Endothelial cell of umbilical vein (primary cell): Measurements from ENCODE around the gene PCDHGA12. TPM values are rescaled to one million over a fixed set of nuclear protein-coding genes. Genes with fewer than 3 reads are reported as not detected.

ENCODE experiments used
- BruUV-seq: library from RNA; stranded (reverse); fragments of 400-500 nt; replicated peaks from 2 replicates; lab custom pipeline; 2021; lab: Mats Ljungman, UMichigan
- CTCF ChIA-PET: fragments of 300-600, 350-600 bp; sonication (Branson Sonifier 250); formaldehyde crosslinking; loops from one replicate; lab custom pipeline; 2021; ENCODE audit warnings: antibody characterized with exemption, inconsistent platforms; lab: Charles Lee
- POLR2A ChIA-PET: fragments of 300-600, 350-600 bp; sonication (Branson Sonifier 250); formaldehyde crosslinking; loops from one replicate; lab custom pipeline; 2021; ENCODE audit warnings: antibody characterized with exemption, inconsistent platforms; lab: Charles Lee
- DNase-seq: peaks from one replicate; pipeline ENCODE4 v3.0.0-alpha.2; 2011; ENCODE audit warnings: low read depth, low spot score
- FAIRE-seq: peaks from 2 replicates; lab custom pipeline; 2011; peaks lifted over from hg19 to GRCh38; lab: Jason Lieb, UNC
- H2AFZ ChIP-seq: 2 replicates; pipeline ENCODE4 v1.6.0; 2012; ENCODE audit warnings: low read depth, low read length, control low read depth, inconsistent platforms
- H3K27ac ChIP-seq: 2 replicates; pipeline ENCODE4 v1.5.1; 2011; ENCODE audit warnings: low read depth, mild to moderate bottlenecking, control low read depth, low read length, moderate library complexity; ENCODE audit not compliant: insufficient read depth
- H3K27me3 ChIP-seq, 2 experiments: 2 replicates each; pipeline versions ENCODE4 v1.6.0 to v1.6.1; 2011; ENCODE audit warnings: low read length in 2 of 2, mixed read lengths in 1 of 2; ENCODE audit not compliant: control insufficient read depth in 2 of 2, insufficient read depth in 2 of 2
- H3K36me3 ChIP-seq, 2 experiments: 2 replicates in 1 of 2; 3 replicates in 1 of 2; pipeline ENCODE4 v1.5.1; 2011; ENCODE audit warnings: low read length in 2 of 2, mild to moderate bottlenecking in 1 of 2, moderate library complexity in 1 of 2; ENCODE audit not compliant: control insufficient read depth in 2 of 2, insufficient read depth in 2 of 2; ENCODE audit errors: extremely low read depth in 1 of 2
- H3K4me1 ChIP-seq: 3 replicates; pipeline ENCODE4 v1.5.1; 2011; ENCODE audit warnings: mild to moderate bottlenecking, low read length; ENCODE audit not compliant: control insufficient read depth, insufficient read depth; ENCODE audit errors: extremely low read depth
- H3K4me2 ChIP-seq: 2 replicates; pipeline ENCODE4 v1.6.1; 2011; ENCODE audit warnings: low read length, control low read depth, mixed read lengths; ENCODE audit not compliant: insufficient read depth
- H3K4me3 ChIP-seq, 3 experiments: fragments of 200-600 bp in 1 of 3; sonication (generic), shearing (Covaris generic) in 1 of 3; replicated peaks in 1 of 3; 2 replicates each; pipeline ENCODE4 v1.5.1; 2011 to 2016; ENCODE audit warnings: control low read depth in 3 of 3, low read length in 3 of 3, mild to moderate bottlenecking in 2 of 3, inconsistent platforms in 1 of 3, low read depth in 1 of 3, moderate library complexity in 1 of 3; ENCODE audit not compliant: insufficient read depth in 1 of 3
- H3K79me2 ChIP-seq: 2 replicates; pipeline ENCODE4 v1.6.0; 2012; ENCODE audit warnings: low read length, inconsistent platforms; ENCODE audit not compliant: control insufficient read depth, insufficient read depth
- H3K9ac ChIP-seq: replicated peaks from 2 replicates; pipeline ENCODE3; 2011; ENCODE audit warnings: low read length, control low read depth; ENCODE audit not compliant: insufficient read depth; ENCODE audit errors: extremely low read depth
- H3K9me1 ChIP-seq: replicated peaks from 3 replicates; pipeline ENCODE4 v1.6.0; 2011; ENCODE audit warnings: mild to moderate bottlenecking, low read length; ENCODE audit not compliant: control insufficient read depth, insufficient read depth; ENCODE audit errors: extremely low read depth
- H3K9me3 ChIP-seq: replicated peaks from 2 replicates; pipeline ENCODE4 v1.5.1; 2012; ENCODE audit warnings: low read length, inconsistent platforms; ENCODE audit not compliant: control insufficient read depth, insufficient read depth
- H4K20me1 ChIP-seq: replicated peaks from 2 replicates; pipeline ENCODE3; 2011; ENCODE audit warnings: mild to moderate bottlenecking, low read length; ENCODE audit not compliant: control insufficient read depth, insufficient read depth; ENCODE audit errors: extremely low read depth
- CTCF ChIP-seq, 2 donors: IDR thresholded peaks; 1 replicate in 1 of 2; 2 replicates in 1 of 2; pipeline ENCODE4 v1.5.1; 2011; ENCODE audit warnings: low read length in 2 of 2, mild to moderate bottlenecking in 2 of 2, moderate library complexity in 2 of 2, control low read depth in 1 of 2, inconsistent platforms in 1 of 2, low read depth in 1 of 2; ENCODE audit not compliant: insufficient read depth in 1 of 2; ENCODE audit errors: extremely low read depth in 1 of 2
- EZH2 ChIP-seq: IDR thresholded peaks from 2 replicates; pipeline ENCODE4 v1.6.1; 2012; ENCODE audit warnings: borderline replicate concordance, low read depth, mild to moderate bottlenecking, moderate library complexity, low read length, inconsistent platforms; ENCODE audit not compliant: severe bottlenecking
- FOS ChIP-seq: IDR thresholded peaks from 2 replicates; pipeline ENCODE4 v1.6.1; 2011; ENCODE audit warnings: mild to moderate bottlenecking, low read length, moderate library complexity, borderline replicate concordance; ENCODE audit not compliant: insufficient read depth
- GATA2 ChIP-seq: IDR thresholded peaks from 2 replicates; pipeline ENCODE4 v1.7.0; 2011; ENCODE audit warnings: low read depth, mild to moderate bottlenecking, moderate library complexity, mixed read lengths, low read length; ENCODE audit not compliant: insufficient read length, insufficient read depth
- JUN ChIP-seq: IDR thresholded peaks from 2 replicates; pipeline ENCODE4 v1.6.1; 2011; ENCODE audit warnings: borderline replicate concordance, low read depth; ENCODE audit not compliant: insufficient read length, insufficient read depth
- MAX ChIP-seq: IDR thresholded peaks from 2 replicates; pipeline ENCODE4 v1.6.1; 2011; ENCODE audit not compliant: insufficient read depth, insufficient read length
- MYC ChIP-seq: IDR thresholded peaks from one replicate; pipeline ENCODE4 v1.6.1; 2011; ENCODE audit warnings: mild to moderate bottlenecking, low read depth, low read length
- POLR2A ChIP-seq: IDR thresholded peaks from 2 replicates; pipeline ENCODE4 v1.6.1; 2012; ENCODE audit warnings: low read depth, mild to moderate bottlenecking, control low read depth, low read length
- POLR2AphosphoS5 ChIP-seq: IDR thresholded peaks from 2 replicates; pipeline ENCODE4 v1.6.1; 2012; ENCODE audit warnings: low read depth, mild to moderate bottlenecking, control low read depth, low read length, moderate library complexity; ENCODE audit not compliant: insufficient read depth
- dilution Hi-C: fragments of 300-500 bp; cut with MboI; formaldehyde crosslinking; loops from one replicate; pipeline ENCODE4 v1.15.0; 2019; ENCODE audit warnings: low sequenced_read_pairs; ENCODE audit not compliant: extremely low pct_ligation_motif_present
- intact Hi-C: fragments of 100-400 bp; cut with micrococcal nuclease; formaldehyde crosslinking; loops from one replicate; pipeline ENCODE4 v1.10.0; 2022
- polyA plus RNA-seq, 4 experiments: library from polyadenylated mRNA; depleted of rRNA in 3 of 4; stranded (reverse) in 3 of 4; unstranded in 1 of 4; fragments of >200 nt; gene quantifications; 2 replicates each; pipeline versions ENCODE4 v1.2.1 to v1.2.3, GENCODE V29; 2011 to 2012; ENCODE audit warnings: missing spikeins in 1 of 4
- total RNA-seq: library from RNA; stranded (reverse); gene quantifications from 2 replicates; pipeline ENCODE4 v1.2.3, GENCODE V29; 2021

PCDHGA12 gene
- total and polyA plus RNA-seq, 2 donors (not counting 3 experiments of a cell fraction or from before 2014, with no cell fraction given), result 4.2 to 9.9 TPM

- H3K79me2 ChIP-seq, result no peaks in the 10 kb centered on the region
- H3K9ac ChIP-seq, result no peak overlapping the region
- no TSS peak for BruUV-seq
- no peaks in the 10 kb centered on the region for H3K9me3 ChIP-seq
- H3K4me1 ChIP-seq, result no peaks in the 10 kb centered on the region
- no peak for DNase-seq
- H2AFZ ChIP-seq, result no peak overlapping the region
- CTCF ChIA-PET, result interaction anchor here (2.6 kb wide), 1 partner anchor 10 kb away, joined by 16 read pairs; the partner anchor contains the start of gene PCDHGA12
- no peak overlapping the region for H3K4me2 ChIP-seq
- H3K27me3 ChIP-seq, result peaks cover 0 to 4% of the 10 kb centered on the region in 2 experiments
- no peak for FAIRE-seq
- H3K27ac ChIP-seq, result no peak overlapping the region
- dilution Hi-C loops (no loop called here), intact Hi-C loops (no loop called here)
- no peaks in the 10 kb centered on the region for H3K9me1 ChIP-seq
- no peak overlapping the region for H3K4me3 ChIP-seq
- TF ChIP-seq CTCF (IDR thresholded peaks at IDR 0.05; ENCODE audit: extremely low read depth in 1 of 2, insufficient read depth in 1 of 2, low read depth in 1 of 2, low read length in 2 of 2) (no peak), POLR2A (no peak), POLR2AphosphoS5 (no peak), GATA2 (no peak)
- POLR2A ChIA-PET, result no interaction called here
- H3K36me3 ChIP-seq, result no peaks in the 10 kb centered on the region
- H4K20me1 ChIP-seq, result no peaks in the 10 kb centered on the region
Observed at GRCh38 chr5:141440341-141440740, 10.0 kb downstream of the PCDHGA12 start.

GRCh38 chr5:141441571-141442170 lies 11.4 kb downstream of the PCDHGA12 start:
- Histone ChIP-seq H4K20me1 (no peaks in the 10 kb centered on the region), H3K79me2 (no peaks in the 10 kb centered on the region), H3K9me3 (no peaks in the 10 kb centered on the region), H3K4me1 (no peaks in the 10 kb centered on the region), H3K9ac (no peak overlapping the region), H3K4me2 (no peak overlapping the region), H2AFZ (no peak overlapping the region), H3K27me3 (peaks cover 0 to 4% of the 10 kb centered on the region in 2 experiments), H3K9me1 (no peaks in the 10 kb centered on the region), H3K36me3 (no peaks in the 10 kb centered on the region), H3K4me3 (no peak overlapping the region), H3K27ac (no peak overlapping the region)
- dilution Hi-C loops (no loop called here), intact Hi-C loops (no loop called here)
- ChIA-PET POLR2A (no interaction called here), CTCF (interaction anchor here (1.2 to 1.6 kb wide), 3 partner anchors 11 to 116 kb away, joined by 3 to 6 read pairs (median 4); partner anchors contain the start of genes PCDHGA12 and PCDHGB6)
- no peak for TF ChIP-seq EZH2
- TF ChIP-seq FOS, result no peak
- TF ChIP-seq MAX, result no peak
- TF ChIP-seq CTCF (IDR thresholded peaks at IDR 0.05; ENCODE audit: extremely low read depth in 1 of 2, insufficient read depth in 1 of 2, low read depth in 1 of 2, low read length in 2 of 2), result no peak
- no peak for TF ChIP-seq JUN
- TF ChIP-seq POLR2AphosphoS5, result no peak
- no peak for TF ChIP-seq GATA2
- no peak for TF ChIP-seq MYC
- no peak for TF ChIP-seq POLR2A
- DNase-seq (no peak), FAIRE-seq (no peak)
- no TSS peak for BruUV-seq
